Keratinocyte (primary cell): ENCODE results near the gene PLCH2. TPM values are rescaled to one million over a fixed set of nuclear protein-coding genes. Genes with fewer than 3 reads are reported as not detected.

ENCODE experiments used
- DNase-seq: peaks from one replicate; pipeline ENCODE4 v3.0.0-alpha.2; 2011; ENCODE audit warnings: low read depth, missing footprints, low spot score
- FAIRE-seq: peaks from 2 replicates; lab custom pipeline; 2011; peaks lifted over from hg19 to GRCh38; lab: Jason Lieb, UNC
- H2AFZ ChIP-seq: 2 replicates; pipeline ENCODE4 v1.6.0; 2012; ENCODE audit warnings: low read length, control low read depth, inconsistent platforms; ENCODE audit not compliant: control insufficient read depth
- H3K27ac ChIP-seq: 2 replicates; pipeline ENCODE4 v1.5.1; 2011; ENCODE audit warnings: low read length; ENCODE audit not compliant: control insufficient read depth, insufficient read depth
- H3K27me3 ChIP-seq: 3 replicates; pipeline ENCODE4 v1.6.0; 2011; ENCODE audit warnings: low read length; ENCODE audit not compliant: control insufficient read depth, insufficient read depth; ENCODE audit errors: extremely low read depth
- H3K36me3 ChIP-seq, 2 experiments: 2 replicates in 1 of 2; 3 replicates in 1 of 2; pipeline ENCODE4 v1.5.1; 2011; ENCODE audit warnings: low read length in 2 of 2, mild to moderate bottlenecking in 1 of 2; ENCODE audit not compliant: control insufficient read depth in 2 of 2, insufficient read depth in 2 of 2; ENCODE audit errors: extremely low read depth in 1 of 2
- H3K4me1 ChIP-seq: 3 replicates; pipeline ENCODE4 v1.5.1; 2011; ENCODE audit warnings: low read length; ENCODE audit not compliant: control insufficient read depth, insufficient read depth; ENCODE audit errors: extremely low read depth
- H3K4me2 ChIP-seq: 3 replicates; pipeline ENCODE4 v1.6.0; 2011; ENCODE audit warnings: low read depth, low read length; ENCODE audit not compliant: control insufficient read depth, insufficient read depth; ENCODE audit errors: extremely low read depth
- H3K4me3 ChIP-seq, 3 experiments: fragments of 200-600 bp in 1 of 3; sonication (generic) in 1 of 3; 2 replicates in 2 of 3; 3 replicates in 1 of 3; pipeline ENCODE4 v1.5.1; 2011 to 2016; ENCODE audit warnings: low read length in 3 of 3, mild to moderate bottlenecking in 3 of 3, control low read depth in 2 of 3, inconsistent platforms in 1 of 3, low read depth in 1 of 3, mixed read lengths in 1 of 3, mixed run types in 1 of 3, moderate library complexity in 1 of 3; ENCODE audit not compliant: control insufficient read depth in 2 of 3, insufficient read depth in 2 of 3; ENCODE audit errors: extremely low read depth in 1 of 3
- H3K79me2 ChIP-seq: 2 replicates; pipeline ENCODE4 v1.6.0; 2012; ENCODE audit warnings: low read length; ENCODE audit not compliant: control insufficient read depth, insufficient read depth
- H3K9ac ChIP-seq: 3 replicates; pipeline ENCODE4 v1.6.0; 2011; ENCODE audit warnings: low read length; ENCODE audit not compliant: control insufficient read depth, insufficient read depth; ENCODE audit errors: extremely low read depth
- H3K9me1 ChIP-seq: 3 replicates; pipeline ENCODE4 v1.6.0; 2011; ENCODE audit warnings: low read length; ENCODE audit not compliant: control insufficient read depth, insufficient read depth; ENCODE audit errors: extremely low read depth
- H3K9me3 ChIP-seq: 2 replicates; pipeline ENCODE4 v1.5.1; 2012; ENCODE audit warnings: low read depth, low read length; ENCODE audit not compliant: control insufficient read depth
- H4K20me1 ChIP-seq: 3 replicates; pipeline ENCODE4 v1.6.0; 2011; ENCODE audit warnings: low read length; ENCODE audit not compliant: control insufficient read depth, insufficient read depth; ENCODE audit errors: extremely low read depth
- EZH2 ChIP-seq: IDR thresholded peaks from one replicate; pipeline ENCODE4 v1.6.1; 2012; ENCODE audit warnings: inconsistent platforms, mild to moderate bottlenecking, low read length, moderate library complexity
- dilution Hi-C: fragments of 300-500 bp; cut with MboI; formaldehyde crosslinking; loops from one replicate; pipeline ENCODE4 v1.7.0; 2020; ENCODE audit warnings: low sequenced_read_pairs; ENCODE audit not compliant: extremely low pct_ligation_motif_present
- polyA plus RNA-seq, 5 experiments: library from polyadenylated mRNA; depleted of rRNA in 3 of 5; stranded (reverse) in 3 of 5; stranded (forward) in 1 of 5; unstranded in 1 of 5; fragments of >200 nt; gene quantifications; 1 replicate in 1 of 5; 2 replicates in 3 of 5; 3 replicates in 1 of 5; pipeline versions ENCODE4 v1.2.1 to v1.2.3, GENCODE V29; 2011 to 2012; ENCODE audit warnings: missing spikeins in 2 of 5, low read depth in 1 of 5, low replicate concordance in 1 of 5
- TF ChIP-seq, protein P1 (sequence below), 3 experiments: IDR thresholded peaks in 1 of 3; conservative IDR thresholded peaks in 1 of 3; optimal IDR thresholded peaks in 1 of 3; 2 replicates in 2 of 3; 3 replicates in 1 of 3; pipeline versions ENCODE3 to v1.5.1; 2011; ENCODE audit warnings: low read length in 3 of 3, mild to moderate bottlenecking in 3 of 3, moderate library complexity in 2 of 3, control low read depth in 1 of 3, inconsistent platforms in 1 of 3; ENCODE audit not compliant: insufficient read depth in 2 of 3; ENCODE audit errors: extremely low read depth in 1 of 3

Gene PLCH2
- polyA plus RNA-seq, 1 donor (not counting 4 experiments of a cell fraction or from before 2014, with no cell fraction given): 57.4 TPM

DNA sequence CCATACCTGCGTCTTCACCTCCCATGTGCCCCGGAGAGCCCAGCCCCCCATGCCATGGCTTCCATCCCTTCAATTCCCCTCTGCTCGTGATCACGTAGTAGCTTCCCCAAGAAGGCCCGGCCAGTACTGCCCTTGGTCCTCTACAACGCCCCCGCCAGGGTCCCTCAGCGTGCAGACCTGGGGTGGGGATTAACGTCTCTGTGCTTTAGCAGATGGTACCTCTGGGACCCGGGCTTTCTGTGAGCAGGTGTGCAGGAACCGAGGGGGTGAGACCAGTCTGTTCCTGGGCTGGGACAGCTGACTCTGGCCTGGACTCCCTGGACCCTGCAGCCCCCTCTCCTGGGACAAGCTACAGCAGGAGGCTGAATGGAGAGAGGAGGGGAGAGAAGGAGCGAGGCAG is 1.2 kb downstream of the PLCH2 start:
- no peak overlapping the region for H3K9ac ChIP-seq
- peaks cover 64% of the 10 kb centered on the region for H3K79me2 ChIP-seq
- peaks cover 20% of the 10 kb centered on the region for H3K4me1 ChIP-seq
- peaks cover 7 to 18% of the 10 kb centered on the region in 2 experiments for H3K36me3 ChIP-seq
- H3K4me2 ChIP-seq: no peak overlapping the region
- dilution Hi-C loops: no loop called here
- no peaks in the 10 kb centered on the region for H3K9me1 ChIP-seq
- peaks cover 51% of the 10 kb centered on the region for H4K20me1 ChIP-seq
- DNase-seq (no peak), FAIRE-seq (no peak)
- H2AFZ ChIP-seq: no peak overlapping the region
- no peaks in the 10 kb centered on the region for H3K27me3 ChIP-seq
- H3K27ac ChIP-seq: no peak overlapping the region
- TF ChIP-seq EZH2: no peak
- TF ChIP-seq, protein P1, sequence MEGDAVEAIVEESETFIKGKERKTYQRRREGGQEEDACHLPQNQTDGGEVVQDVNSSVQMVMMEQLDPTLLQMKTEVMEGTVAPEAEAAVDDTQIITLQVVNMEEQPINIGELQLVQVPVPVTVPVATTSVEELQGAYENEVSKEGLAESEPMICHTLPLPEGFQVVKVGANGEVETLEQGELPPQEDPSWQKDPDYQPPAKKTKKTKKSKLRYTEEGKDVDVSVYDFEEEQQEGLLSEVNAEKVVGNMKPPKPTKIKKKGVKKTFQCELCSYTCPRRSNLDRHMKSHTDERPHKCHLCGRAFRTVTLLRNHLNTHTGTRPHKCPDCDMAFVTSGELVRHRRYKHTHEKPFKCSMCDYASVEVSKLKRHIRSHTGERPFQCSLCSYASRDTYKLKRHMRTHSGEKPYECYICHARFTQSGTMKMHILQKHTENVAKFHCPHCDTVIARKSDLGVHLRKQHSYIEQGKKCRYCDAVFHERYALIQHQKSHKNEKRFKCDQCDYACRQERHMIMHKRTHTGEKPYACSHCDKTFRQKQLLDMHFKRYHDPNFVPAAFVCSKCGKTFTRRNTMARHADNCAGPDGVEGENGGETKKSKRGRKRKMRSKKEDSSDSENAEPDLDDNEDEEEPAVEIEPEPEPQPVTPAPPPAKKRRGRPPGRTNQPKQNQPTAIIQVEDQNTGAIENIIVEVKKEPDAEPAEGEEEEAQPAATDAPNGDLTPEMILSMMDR (optimal IDR thresholded peaks at IDR 0.05 in 1 of 3, IDR thresholded peaks at IDR 0.05 in 1 of 3, conservative IDR thresholded peaks at IDR 0.05 in 1 of 3; ENCODE audit: extremely low read depth in 1 of 3, insufficient read depth in 2 of 3, low read length in 3 of 3): no peak
- H3K4me3 ChIP-seq: no peak overlapping the region
- no peaks in the 10 kb centered on the region for H3K9me3 ChIP-seq

DNA sequence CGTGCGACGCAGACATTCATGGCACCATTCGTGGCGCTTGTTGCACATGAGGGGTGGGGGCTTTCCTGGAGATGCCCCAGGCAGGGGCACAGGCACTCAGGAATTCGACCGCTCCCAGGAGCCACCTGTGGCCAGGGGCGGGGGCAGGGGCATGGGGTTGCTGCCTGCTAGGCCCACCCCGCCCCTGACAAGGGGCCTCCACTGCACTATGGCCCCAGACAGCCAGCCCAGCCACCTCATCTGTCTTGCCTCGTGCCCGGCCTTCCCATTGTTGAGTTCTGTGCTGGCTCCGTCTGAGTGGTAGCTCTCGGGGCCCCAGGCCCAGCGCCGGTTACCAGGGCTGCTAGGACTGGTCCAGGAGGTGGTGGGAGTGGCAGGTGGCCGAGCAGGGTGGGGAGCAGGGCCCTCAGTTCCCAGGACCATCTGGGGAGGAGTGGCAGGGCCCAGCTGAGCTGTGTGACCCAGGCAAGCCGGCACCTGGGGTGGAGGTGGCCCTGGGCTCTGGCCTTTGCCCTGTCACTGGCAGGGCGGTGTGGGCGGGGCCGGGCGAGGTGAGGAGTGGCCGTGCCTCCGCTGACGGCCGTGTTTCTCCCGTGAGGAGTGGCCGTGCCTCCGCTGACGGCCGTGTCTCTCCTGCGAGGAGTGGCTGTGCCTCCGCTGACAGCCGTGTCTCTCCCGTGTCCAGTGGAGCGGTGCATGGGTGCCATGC is 1.9 kb downstream of the PLCH2 start:
- Histone ChIP-seq H4K20me1 (peaks cover 55% of the 10 kb centered on the region), H3K4me3 (no peak overlapping the region), H3K4me2 (no peak overlapping the region), H3K79me2 (peaks cover 62% of the 10 kb centered on the region), H3K36me3 (peaks cover 8 to 22% of the 10 kb centered on the region in 2 experiments), H2AFZ (no peak overlapping the region), H3K27me3 (no peaks in the 10 kb centered on the region), H3K9ac (no peak overlapping the region), H3K9me3 (no peaks in the 10 kb centered on the region), H3K9me1 (no peaks in the 10 kb centered on the region), H3K4me1 (peaks cover 20% of the 10 kb centered on the region), H3K27ac (no peak overlapping the region)
- dilution Hi-C loops: no loop called here
- TF ChIP-seq, protein P1 (optimal IDR thresholded peaks at IDR 0.05 in 1 of 3, IDR thresholded peaks at IDR 0.05 in 1 of 3, conservative IDR thresholded peaks at IDR 0.05 in 1 of 3; ENCODE audit: extremely low read depth in 1 of 3, insufficient read depth in 2 of 3, low read length in 3 of 3): no peak
- TF ChIP-seq EZH2: no peak
- no peak for DNase-seq
- no peak for FAIRE-seq
